ENCODE results near the gene CCR4. TPM values are rescaled to one million over a fixed set of nuclear protein-coding genes. Genes with fewer than 3 reads are reported as not detected.

Gene CCR4
- total RNA-seq, 2 donors from 2014 or later: 117 to 149 TPM

- ATAC-seq (peak; percentile 63), DNase-seq (no peak)
- no peaks in the 10 kb centered on the region for H3K9me3 ChIP-seq (ENCODE audit: control insufficient read depth, low read length, poor library complexity, severe bottlenecking)
- peak overlapping the region; percentile 93 for H3K27ac Mint-ChIP-seq
- H3K4me1 Mint-ChIP-seq: peaks cover 59% of the 10 kb centered on the region
- H3K4me3 Mint-ChIP-seq: peak overlapping the region; percentile 71
- H3K27me3 Mint-ChIP-seq: no peaks in the 10 kb centered on the region
- peaks cover 4% of the 10 kb centered on the region for H3K36me3 Mint-ChIP-seq (ENCODE audit: low read depth)
Measured at GRCh38 chr3:32998631-32999451, 47.4 kb downstream of the CCR4 start.

GRCh38 chr3:33000691-33001385 is 49.4 kb downstream of the CCR4 start:
- peak overlapping the region; percentile 39 for H3K4me3 Mint-ChIP-seq
- H3K27ac Mint-ChIP-seq: peak overlapping the region; percentile 93
- no peak for DNase-seq
- ATAC-seq: no peak
- H3K9me3 ChIP-seq (ENCODE audit: control insufficient read depth, low read length, poor library complexity, severe bottlenecking): no peaks in the 10 kb centered on the region
- H3K27me3 Mint-ChIP-seq: no peaks in the 10 kb centered on the region
- H3K36me3 Mint-ChIP-seq (ENCODE audit: low read depth): peaks cover 4% of the 10 kb centered on the region
- H3K4me1 Mint-ChIP-seq: peaks cover 56% of the 10 kb centered on the region

DNA sequence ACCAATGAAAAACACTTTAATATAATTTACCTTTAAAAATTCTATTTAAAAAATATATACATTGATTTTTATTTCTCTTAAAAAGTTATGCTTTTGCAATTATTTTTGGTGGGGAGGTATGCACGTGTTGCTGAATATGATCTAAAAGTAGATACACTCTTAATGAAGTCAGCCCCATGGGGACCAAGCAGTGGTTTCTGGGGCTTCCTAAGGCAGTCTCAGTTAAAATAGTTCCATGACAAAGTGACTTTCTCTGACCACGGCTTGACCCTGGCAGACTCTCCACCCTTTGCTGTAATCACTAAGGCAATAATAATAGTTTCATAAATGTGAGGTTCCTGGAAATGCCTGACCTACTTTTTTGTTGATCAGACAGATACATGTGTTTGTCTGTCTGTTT is 50.4 kb downstream of the CCR4 start:
- ATAC-seq: peak; percentile 52

DNA sequence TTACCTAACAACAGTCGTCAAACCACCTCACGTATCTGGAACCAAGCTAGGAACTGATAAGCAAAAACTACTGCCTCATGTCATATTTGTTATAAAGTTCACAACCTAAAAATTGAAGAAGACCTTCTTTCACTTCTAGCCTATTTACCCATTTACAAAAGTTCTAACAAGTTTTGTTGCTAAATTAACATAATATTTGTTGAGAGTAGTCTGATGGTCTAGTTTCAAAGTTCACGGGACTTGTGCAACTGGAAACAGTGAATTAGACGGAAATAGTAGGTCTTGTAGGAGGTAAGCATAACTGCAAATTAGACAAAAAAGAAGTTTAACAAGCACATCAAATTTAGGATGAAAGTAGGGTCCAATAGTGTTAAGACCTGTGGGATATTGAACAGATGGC is 51.9 kb downstream of the CCR4 start:
- Mint-ChIP-seq H3K27ac (peak overlapping the region; percentile 93), H3K4me1 (peaks cover 57% of the 10 kb centered on the region), H3K27me3 (no peaks in the 10 kb centered on the region), H3K36me3 (ENCODE audit: low read depth) (peaks cover 4% of the 10 kb centered on the region), H3K4me3 (no peak overlapping the region)
- DNase-seq (no peak), ATAC-seq (no peak)
- no peaks in the 10 kb centered on the region for H3K9me3 ChIP-seq (ENCODE audit: control insufficient read depth, low read length, poor library complexity, severe bottlenecking)

More for the DNA sequence above, 50.4 kb downstream of the CCR4 start:
- no peaks in the 10 kb centered on the region for H3K9me3 ChIP-seq (ENCODE audit: control insufficient read depth, low read length, poor library complexity, severe bottlenecking)
- Mint-ChIP-seq H3K36me3 (ENCODE audit: low read depth) (peaks cover 4% of the 10 kb centered on the region), H3K4me1 (peaks cover 54% of the 10 kb centered on the region), H3K27me3 (no peaks in the 10 kb centered on the region), H3K27ac (peak overlapping the region; percentile 93), H3K4me3 (peak overlapping the region; percentile 2)
- peak in 1 of 3 donors; percentile 31 for DNase-seq

- Mint-ChIP-seq H3K4me3 (no peak overlapping the region), H3K27ac (peak overlapping the region; percentile 93), H3K36me3 (ENCODE audit: low read depth) (peaks cover 6% of the 10 kb centered on the region), H3K4me1 (peaks cover 54% of the 10 kb centered on the region), H3K27me3 (no peaks in the 10 kb centered on the region)
- ATAC-seq: no peak
- H3K9me3 ChIP-seq (ENCODE audit: control insufficient read depth, low read length, poor library complexity, severe bottlenecking): no peaks in the 10 kb centered on the region
- no peak for DNase-seq
Measured at GRCh38 chr3:33004205-33004604, 52.8 kb downstream of the CCR4 start.

GRCh38 chr3:33004961-33005360 is 53.5 kb downstream of the CCR4 start:
- Mint-ChIP-seq H3K4me3 (no peak overlapping the region), H3K27ac (peak overlapping the region; percentile 91), H3K36me3 (ENCODE audit: low read depth) (peaks cover 6% of the 10 kb centered on the region), H3K4me1 (peaks cover 52% of the 10 kb centered on the region), H3K27me3 (no peaks in the 10 kb centered on the region)
- no peaks in the 10 kb centered on the region for H3K9me3 ChIP-seq (ENCODE audit: control insufficient read depth, low read length, poor library complexity, severe bottlenecking)
- ATAC-seq: no peak
- no peak for DNase-seq

Other genes with a start within 250 kb of the CCR4 start
- gene TRIM71, start 133.6 kb upstream of the CCR4 start, total RNA-seq: under 1 TPM in 1 of 2 donors, not detected in 1; 0.03 TPM
- gene GLB1, start 145.5 kb downstream of the CCR4 start, total RNA-seq: 10 to 100 TPM; 29.8 to 37.3 TPM
- gene TMPPE, start 145.5 kb downstream of the CCR4 start, total RNA-seq: 10 to 100 TPM; 13.6 to 15.0 TPM
- 10 to 100 TPM; 57.3 to 62.8 TPM for gene CRTAP, start 162.4 kb downstream of the CCR4 start, total RNA-seq